ENCODE measurements around the gene APBA2. TPM values are rescaled to one million over a fixed set of nuclear protein-coding genes. Genes with fewer than 3 reads are reported as not detected.
A peak's percentile ranks its signal among the peaks of the same experiment; 100 is the strongest.

Gene APBA2
- total and polyA plus RNA-seq, 11 donors = 0.16 to 1.3 (median 0.40) TPM; not detected in 2

DNA sequence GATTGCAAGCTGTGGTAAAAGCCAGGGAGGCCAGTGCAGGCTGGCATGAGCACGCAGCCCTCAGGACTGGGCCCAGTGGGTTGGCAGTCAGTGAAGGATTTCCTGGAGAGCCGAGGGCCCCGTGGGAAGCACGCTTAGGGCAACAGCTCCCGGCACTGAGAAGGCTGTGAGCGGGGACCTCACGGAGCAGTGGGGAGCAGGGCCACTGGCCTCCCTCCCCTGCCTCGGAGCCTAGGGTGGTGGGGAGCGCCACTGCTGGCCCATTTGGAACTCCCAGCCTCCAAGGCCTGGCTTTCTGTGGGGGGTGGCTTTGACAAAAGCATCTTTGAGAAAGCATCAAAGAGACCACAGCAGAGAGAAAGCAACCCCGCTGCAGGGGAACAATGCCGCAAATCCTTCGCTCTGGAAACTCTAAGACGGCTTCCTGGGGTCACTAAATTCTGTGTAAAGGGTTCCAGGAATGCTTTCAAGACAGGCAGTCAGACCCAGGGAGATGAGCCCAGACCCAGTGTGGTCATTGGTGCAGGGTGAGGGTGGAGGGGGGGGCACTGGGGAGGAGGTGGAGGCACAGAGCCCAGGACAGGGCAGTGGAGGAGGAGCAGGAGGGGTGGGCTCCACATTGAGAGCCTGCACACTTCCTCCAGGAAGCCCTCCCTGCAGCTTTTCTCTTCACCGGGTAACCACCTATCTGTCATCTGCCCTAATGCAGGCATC, 9.5 kb upstream of the APBA2 start:
- intact Hi-C loops (cut with DNase I) = no loop called here
- Histone ChIP-seq H3K36me3 (no peaks in the 10 kb centered on the region), H3K9me3 (peaks cover 0 to 3% (median 0%) of the 10 kb centered on the region in 12 donors), H3K27ac (no peak overlapping the region), H3K4me3 (no peak overlapping the region), H3K27me3 (peaks cover 0 to 4% (median 0%) of the 10 kb centered on the region in 9 donors), H3K4me1 (no peaks in the 10 kb centered on the region)
- no peak for ATAC-seq
- DNase-seq = peak in 1 of 5 donors; percentile 46
- 58 to 68% (median 60%) methylated on average over 10 to 14 of the region's 14 CpGs for WGBS, 4 donors
- no peak for TF ChIP-seq POLR2A (IDR thresholded peaks at IDR 0.05)
- TF ChIP-seq, protein P1, sequence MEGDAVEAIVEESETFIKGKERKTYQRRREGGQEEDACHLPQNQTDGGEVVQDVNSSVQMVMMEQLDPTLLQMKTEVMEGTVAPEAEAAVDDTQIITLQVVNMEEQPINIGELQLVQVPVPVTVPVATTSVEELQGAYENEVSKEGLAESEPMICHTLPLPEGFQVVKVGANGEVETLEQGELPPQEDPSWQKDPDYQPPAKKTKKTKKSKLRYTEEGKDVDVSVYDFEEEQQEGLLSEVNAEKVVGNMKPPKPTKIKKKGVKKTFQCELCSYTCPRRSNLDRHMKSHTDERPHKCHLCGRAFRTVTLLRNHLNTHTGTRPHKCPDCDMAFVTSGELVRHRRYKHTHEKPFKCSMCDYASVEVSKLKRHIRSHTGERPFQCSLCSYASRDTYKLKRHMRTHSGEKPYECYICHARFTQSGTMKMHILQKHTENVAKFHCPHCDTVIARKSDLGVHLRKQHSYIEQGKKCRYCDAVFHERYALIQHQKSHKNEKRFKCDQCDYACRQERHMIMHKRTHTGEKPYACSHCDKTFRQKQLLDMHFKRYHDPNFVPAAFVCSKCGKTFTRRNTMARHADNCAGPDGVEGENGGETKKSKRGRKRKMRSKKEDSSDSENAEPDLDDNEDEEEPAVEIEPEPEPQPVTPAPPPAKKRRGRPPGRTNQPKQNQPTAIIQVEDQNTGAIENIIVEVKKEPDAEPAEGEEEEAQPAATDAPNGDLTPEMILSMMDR (IDR thresholded peaks at IDR 0.05) = no peak

DNA sequence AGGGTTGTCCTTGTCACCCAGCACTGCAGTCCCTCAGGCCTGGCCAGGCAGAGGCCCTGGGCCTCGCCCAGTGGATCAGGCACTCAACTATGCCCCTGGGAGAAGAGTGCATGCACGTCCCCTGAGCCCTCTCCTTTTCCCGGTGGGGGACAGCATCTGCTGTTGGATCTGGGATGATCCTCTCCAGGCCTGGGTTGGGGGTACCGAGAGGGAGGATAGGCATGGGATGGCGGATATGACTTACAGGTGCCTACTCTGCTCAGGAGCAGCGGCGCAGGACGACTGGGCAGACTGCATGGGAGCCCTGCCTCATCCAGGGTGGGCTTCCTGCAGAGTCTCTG, 9.0 kb upstream of the APBA2 start:
- peaks cover 0 to 4% (median 0%) of the 10 kb centered on the region in 9 donors for H3K27me3 ChIP-seq
- intact Hi-C loops (cut with DNase I) = no loop called here
- WGBS, 4 donors = 80 to 90% (median 88%) methylated on average over 8 of the region's 8 CpGs
- no peak overlapping the region for H3K4me3 ChIP-seq
- DNase-seq (peak in 1 of 5 donors; percentile 33), ATAC-seq (no peak)
- no peak for TF ChIP-seq POLR2A (IDR thresholded peaks at IDR 0.05)
- TF ChIP-seq, protein P1 (IDR thresholded peaks at IDR 0.05) = no peak
- H3K36me3 ChIP-seq = no peaks in the 10 kb centered on the region
- no peak overlapping the region for H3K27ac ChIP-seq
- H3K9me3 ChIP-seq = peaks cover 0 to 3% (median 0%) of the 10 kb centered on the region in 12 donors
- no peaks in the 10 kb centered on the region for H3K4me1 ChIP-seq

DNA sequence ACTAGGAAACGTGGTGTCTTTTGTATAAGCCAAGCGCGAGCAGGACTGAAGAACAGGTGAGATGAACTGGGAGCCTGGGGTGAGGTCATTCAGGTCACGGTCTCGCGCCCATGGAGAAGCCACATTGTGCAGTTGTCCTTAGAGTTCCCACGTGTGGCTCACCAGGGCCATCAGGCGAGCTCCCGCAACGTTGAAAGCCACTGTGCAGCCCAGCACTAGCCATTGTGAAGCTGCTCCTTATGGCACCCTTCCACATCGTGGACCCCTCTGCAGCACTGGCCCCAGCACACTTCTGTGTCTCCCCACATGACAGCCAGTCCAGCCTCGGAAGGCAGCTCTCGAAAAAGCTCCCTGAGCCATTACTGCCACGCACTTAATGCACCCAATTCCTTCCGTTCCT, 7.6 kb upstream of the APBA2 start:
- no peaks in the 10 kb centered on the region for H3K9me3 ChIP-seq

DNA sequence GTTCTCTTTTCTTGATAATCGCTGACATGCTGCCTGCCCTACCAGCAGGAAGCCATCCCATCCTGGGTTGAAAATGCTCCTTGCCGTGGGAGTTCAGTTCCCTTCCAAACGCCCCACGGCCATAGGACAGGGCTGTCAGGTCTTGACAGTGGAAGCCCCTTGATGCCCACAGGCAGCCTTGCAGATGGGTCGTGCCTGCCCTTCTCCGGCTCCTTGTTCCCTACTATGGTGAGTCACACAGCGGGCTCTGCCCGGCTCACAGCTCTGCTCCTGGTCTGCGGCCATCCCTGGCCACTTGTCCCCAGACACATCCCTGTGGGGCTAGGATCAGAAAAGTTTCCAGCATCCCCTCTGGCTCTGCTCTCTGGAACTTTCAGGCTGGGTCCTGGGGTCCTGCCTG, 6.2 kb upstream of the APBA2 start:
- Histone ChIP-seq H3K27ac (no peak overlapping the region), H3K4me3 (no peak overlapping the region), H3K4me1 (no peaks in the 10 kb centered on the region), H3K27me3 (peaks cover 0 to 4% (median under 1%) of the 10 kb centered on the region in 9 donors), H3K36me3 (no peaks in the 10 kb centered on the region), H3K9me3 (no peaks in the 10 kb centered on the region)
- DNase-seq (peak in 1 of 5 donors; percentile 21), ATAC-seq (no peak)
- intact Hi-C loops (cut with DNase I) = no loop called here
- WGBS, 4 donors = 80 to 95% (median 88%) methylated on average over 9 of the region's 9 CpGs
- TF ChIP-seq, protein P1 (IDR thresholded peaks at IDR 0.05) = no peak
- no peak for TF ChIP-seq POLR2A (IDR thresholded peaks at IDR 0.05)

More for the DNA sequence above, 7.6 kb upstream of the APBA2 start:
- 79 to 88% (median 87%) methylated on average over 15 of the region's 15 CpGs for whole genome bisulfite sequencing, 4 donors
- no peaks in the 10 kb centered on the region for H3K4me1 ChIP-seq
- intact Hi-C loops (cut with DNase I) = no loop called here
- TF ChIP-seq POLR2A (IDR thresholded peaks at IDR 0.05) = no peak
- TF ChIP-seq, protein P1 (IDR thresholded peaks at IDR 0.05) = no peak
- no peak overlapping the region for H3K27ac ChIP-seq
- ATAC-seq (no peak), DNase-seq (peak in 1 of 5 donors; percentile 54)
- H3K36me3 ChIP-seq = no peaks in the 10 kb centered on the region
- no peak overlapping the region for H3K4me3 ChIP-seq
- H3K27me3 ChIP-seq = peaks cover 0 to 4% (median 0%) of the 10 kb centered on the region in 9 donors

Data from heart left ventricle (tissue), 16 donors.